Adrenal gland (tissue), 12 donors: Measurements from ENCODE around the gene TMCC1. TPM values are rescaled to one million over a fixed set of nuclear protein-coding genes. Genes with fewer than 3 reads are reported as not detected.
"Not testable (repeated sequence)": the region's sequence is repeated elsewhere in the genome, so short reads cannot be mapped to it uniquely, and the experiment has no call there.

Experiments used
- DNase-seq, 7 donors: peaks; one replicate each; pipeline ENCODE4 v3.0.0-alpha.2; 2019 to 2020
- H3K27ac ChIP-seq, 5 donors: fragments of 200-600 bp; sonication (generic) in 4 of 5; 1 replicate in 3 of 5; 2 replicates in 2 of 5; pipeline versions ENCODE4 v1.5.1 to v1.8.0; 2016 to 2020; ENCODE audit warnings: mild to moderate bottlenecking in 1 of 5
- H3K27me3 ChIP-seq: fragments of 200-600 bp; 2 replicates; pipeline ENCODE4 v1.8.0; 2021
- H3K36me3 ChIP-seq, 2 donors: fragments of 200-600 bp; replicated peaks in 1 of 2; 1 replicate in 1 of 2; 2 replicates in 1 of 2; pipeline versions ENCODE4 v1.5.1 to v1.8.0; 2018 to 2022
- H3K4me1 ChIP-seq, 2 donors: fragments of 200-600 bp; replicated peaks in 1 of 2; 1 replicate in 1 of 2; 2 replicates in 1 of 2; pipeline versions ENCODE4 v1.5.1 to v1.8.0; 2018 to 2021
- H3K4me3 ChIP-seq, 4 donors: fragments of 200-600 bp; sonication (generic) in 3 of 4; one replicate each; pipeline ENCODE4 v1.5.1; 2016 to 2018
- H3K9me3 ChIP-seq, 3 donors: fragments of 200-600 bp; sonication (generic) in 1 of 3; replicated peaks in 1 of 3; 1 replicate in 2 of 3; 2 replicates in 1 of 3; pipeline versions ENCODE4 v1.5.1 to v1.8.0; 2016 to 2021
- CTCF ChIP-seq, 6 experiments: fragments of 450-650 bp in 4 of 6; fragments of 200-600 bp in 2 of 6; sonication (generic) in 1 of 6; IDR thresholded peaks; 1 replicate in 5 of 6; 2 replicates in 1 of 6; pipeline versions ENCODE4 v1.5.1 to v1.8.0; 2016 to 2021; ENCODE audit warnings: antibody characterized with exemption in 6 of 6, mild to moderate bottlenecking in 2 of 6, moderate library complexity in 1 of 6
- POLR2A ChIP-seq, 2 donors: fragments of 450-650 bp; IDR thresholded peaks; one replicate each; pipeline ENCODE4 v1.6.1; 2017; ENCODE audit warnings: antibody characterized with exemption in 2 of 2, mild to moderate bottlenecking in 2 of 2, moderate library complexity in 1 of 2
- WGBS, 4 donors: extraction: QIAGEN DNeasy Blood & Tissue Kit in 2 of 4; methylation state at CpG; one replicate each; pipeline versions ENCODE4 v1.1.5 to v1.1.7; 2013 to 2017; 5-methylcytosine and 5-hydroxymethylcytosine counted together
- intact Hi-C, 2 donors: fragments of 100-400 bp; cut with DNase I; formaldehyde crosslinking; loops; one replicate each; pipeline versions ENCODE4 v1.14.1 to v1.15.0; 2022 to 2023
- polyA plus RNA-seq, 3 donors: library from polyadenylated mRNA; stranded (reverse); fragments of 200-250 nt in 2 of 3; fragments of 350-450 nt in 1 of 3; fragmentation: Illumina TruSeq in 1 of 3; extraction: RNeasy Lipid Tissue Mini Kit (QIAGEN cat#74804) in 1 of 3; gene quantifications; one replicate each; pipeline ENCODE4 v1.2.3, GENCODE V29; 2013 to 2014
- total RNA-seq, 9 donors: library from RNA; depleted of rRNA in 4 of 9; stranded (reverse); fragments of >200 nt in 4 of 9; fragments of 120-200 nt in 1 of 9; fragmentation: NEBNext Ultra II Directional in 1 of 9; extraction: Animal tissue kit (Norgen Biotek cat#: 25700) in 1 of 9; gene quantifications; one replicate each; pipeline versions ENCODE4 v1.1.0 to v1.2.4, GENCODE V29; 2013 to 2023
- donor health status: healthy with polysubstance abuse.
- donor health status: Bipolar disorder and iron deficiency.
- donor health status: DM: yes; HTN: yes; CAD: no.
- donor health status: DM: no; HTN: no; CAD: no.
- donor health status: DM: no; HTN: no; CAD: no.
- donor health status: DM: yes; HTN: yes; CAD: no.

Gene TMCC1
- total and polyA plus RNA-seq, 12 donors = 6.3 to 141 (median 22.9) TPM

DNA sequence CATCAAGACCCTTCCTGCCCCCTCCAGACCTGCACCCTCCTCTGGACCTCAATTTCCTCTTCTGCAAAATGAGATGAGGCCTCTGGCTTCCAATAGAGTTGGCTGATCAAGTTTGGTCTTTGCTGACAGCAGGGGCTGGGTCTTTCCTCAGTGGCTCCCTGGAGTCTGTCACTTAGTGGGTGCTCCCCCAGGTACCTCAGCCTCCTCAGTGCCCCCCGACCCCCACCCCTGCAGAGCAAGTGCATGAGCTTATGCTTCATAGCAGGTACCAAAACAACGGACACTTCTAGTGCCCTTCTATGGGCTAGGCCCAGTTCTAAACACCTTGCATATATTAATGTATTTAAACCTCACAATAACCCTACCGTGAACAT lies 280.2 kb downstream of the TMCC1 start:
- peak overlapping the region in 1 of 5 donors; percentile 82 for H3K27ac ChIP-seq
- intact Hi-C loops = no loop called here
- H3K27me3 ChIP-seq = no peaks in the 10 kb centered on the region
- DNase-seq = no peak
- H3K4me1 ChIP-seq = peaks cover 6 to 61% of the 10 kb centered on the region in 2 donors
- TF ChIP-seq CTCF (IDR thresholded peaks at IDR 0.05) = no peak
- TF ChIP-seq POLR2A (IDR thresholded peaks at IDR 0.05) = no peak
- H3K9me3 ChIP-seq = no peaks in the 10 kb centered on the region
- WGBS, 4 donors = 78 to 89% (median 87%) methylated on average over 3 of the region's 3 CpGs
- no peak overlapping the region for H3K4me3 ChIP-seq
- H3K36me3 ChIP-seq = no peaks in the 10 kb centered on the region

GRCh38 chr3:129612534-129613366 lies 280.8 kb downstream of the TMCC1 start:
- DNase-seq = no peak
- Histone ChIP-seq H3K4me3 (no peak overlapping the region), H3K36me3 (no peaks in the 10 kb centered on the region), H3K4me1 (peaks cover 12 to 62% of the 10 kb centered on the region in 2 donors), H3K27ac (peak overlapping the region in 2 of 5 donors; percentile 57 to 82), H3K9me3 (no peaks in the 10 kb centered on the region), H3K27me3 (no peaks in the 10 kb centered on the region)
- intact Hi-C loops = no loop called here
- TF ChIP-seq CTCF (IDR thresholded peaks at IDR 0.05) (no peak), POLR2A (IDR thresholded peaks at IDR 0.05) (no peak)
- WGBS, 4 donors = 70 to 72% (median 71%) methylated on average over 13 to 16 of the region's 16 CpGs

- TF ChIP-seq CTCF (IDR thresholded peaks at IDR 0.05) = no peak
- TF ChIP-seq POLR2A (IDR thresholded peaks at IDR 0.05) = no peak
- Histone ChIP-seq H3K27ac (peak overlapping the region in 4 of 5 donors; percentile 10 to 82 (median 44)), H3K36me3 (no peaks in the 10 kb centered on the region), H3K9me3 (no peaks in the 10 kb centered on the region), H3K27me3 (no peaks in the 10 kb centered on the region), H3K4me3 (no peak overlapping the region), H3K4me1 (peaks cover 17 to 61% of the 10 kb centered on the region in 2 donors)
- intact Hi-C loops = no loop called here
- peak in 1 of 7 donors; percentile 26 for DNase-seq
- 41 to 77% (median 58%) methylated on average over 6 to 25 of the region's 25 CpGs for WGBS, 4 donors
Observed at GRCh38 chr3:129611812-129612533, 281.5 kb downstream of the TMCC1 start.

- Histone ChIP-seq H3K36me3 (no peaks in the 10 kb centered on the region), H3K4me1 (peaks cover 17 to 57% of the 10 kb centered on the region in 2 donors), H3K9me3 (no peaks in the 10 kb centered on the region), H3K4me3 (no peak overlapping the region), H3K27me3 (no peaks in the 10 kb centered on the region), H3K27ac (peak overlapping the region in 4 of 5 donors; percentile 10 to 82 (median 44))
- DNase-seq = no peak
- intact Hi-C loops = no loop called here
- 75 to 93% (median 82%) methylated on average over 1 to 9 of the region's 9 CpGs for WGBS, 4 donors
- TF ChIP-seq CTCF (IDR thresholded peaks at IDR 0.05) = no peak
- TF ChIP-seq POLR2A (IDR thresholded peaks at IDR 0.05) = no peak
Observed at GRCh38 chr3:129611446-129611800, 282.1 kb downstream of the TMCC1 start.

DNA sequence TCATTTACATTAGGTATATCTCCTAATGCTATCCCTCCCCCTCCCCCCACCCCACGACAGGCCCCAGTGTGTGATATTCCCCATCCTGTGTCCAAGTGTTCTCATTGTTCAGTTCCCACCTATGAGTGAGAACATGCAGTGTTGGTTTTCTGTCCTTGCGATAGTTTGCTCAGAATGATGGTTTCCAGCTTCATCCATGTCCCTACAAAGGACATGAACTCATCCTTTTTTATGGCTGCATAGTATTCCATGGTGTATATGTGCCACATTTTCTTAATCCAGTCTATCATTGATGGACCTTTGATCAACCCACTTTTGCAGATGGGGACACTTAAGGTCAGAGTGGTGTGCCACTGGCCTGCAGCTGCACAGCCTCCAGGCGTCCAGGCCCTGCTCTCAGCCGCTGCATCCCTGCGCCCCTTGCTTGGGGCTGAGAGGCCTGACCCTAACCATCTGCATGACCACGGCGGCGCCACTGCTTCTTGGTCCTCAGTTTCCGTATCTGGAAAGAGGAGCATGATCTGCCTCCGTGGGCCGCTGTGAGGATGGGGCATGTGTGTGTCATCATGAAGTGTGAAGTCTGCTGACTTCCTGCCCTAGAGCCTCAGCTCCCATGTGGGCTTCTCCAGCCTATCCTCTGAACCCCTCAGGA lies 282.6 kb downstream of the TMCC1 start:
- H3K27ac ChIP-seq = peak overlapping the region in 1 of 5 donors; percentile 82

More for the DNA sequence above, 282.6 kb downstream of the TMCC1 start:
- peaks cover 17 to 52% of the 10 kb centered on the region in 2 donors for H3K4me1 ChIP-seq
- H3K9me3 ChIP-seq, H3K36me3 ChIP-seq, H3K27me3 ChIP-seq, DNase-seq, intact Hi-C loops, H3K4me3 ChIP-seq: not testable (repeated sequence)
- WGBS, 4 donors = 86 to 95% (median 90%) methylated on average over 5 to 11 of the region's 11 CpGs
